NCI-H1105 (cell line): Measurements from ENCODE around the gene LUC7L.
"Not testable (repeated sequence)": the region's sequence is repeated elsewhere in the genome, so short reads cannot be mapped to it uniquely, and the experiment has no call there.

Experiments
- DNase-seq: peaks from one replicate; lab custom pipeline; 2025; lab: John Stamatoyannopoulos, UW

Gene LUC7L, protein sequence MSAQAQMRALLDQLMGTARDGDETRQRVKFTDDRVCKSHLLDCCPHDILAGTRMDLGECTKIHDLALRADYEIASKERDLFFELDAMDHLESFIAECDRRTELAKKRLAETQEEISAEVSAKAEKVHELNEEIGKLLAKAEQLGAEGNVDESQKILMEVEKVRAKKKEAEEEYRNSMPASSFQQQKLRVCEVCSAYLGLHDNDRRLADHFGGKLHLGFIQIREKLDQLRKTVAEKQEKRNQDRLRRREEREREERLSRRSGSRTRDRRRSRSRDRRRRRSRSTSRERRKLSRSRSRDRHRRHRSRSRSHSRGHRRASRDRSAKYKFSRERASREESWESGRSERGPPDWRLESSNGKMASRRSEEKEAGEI

DNA sequence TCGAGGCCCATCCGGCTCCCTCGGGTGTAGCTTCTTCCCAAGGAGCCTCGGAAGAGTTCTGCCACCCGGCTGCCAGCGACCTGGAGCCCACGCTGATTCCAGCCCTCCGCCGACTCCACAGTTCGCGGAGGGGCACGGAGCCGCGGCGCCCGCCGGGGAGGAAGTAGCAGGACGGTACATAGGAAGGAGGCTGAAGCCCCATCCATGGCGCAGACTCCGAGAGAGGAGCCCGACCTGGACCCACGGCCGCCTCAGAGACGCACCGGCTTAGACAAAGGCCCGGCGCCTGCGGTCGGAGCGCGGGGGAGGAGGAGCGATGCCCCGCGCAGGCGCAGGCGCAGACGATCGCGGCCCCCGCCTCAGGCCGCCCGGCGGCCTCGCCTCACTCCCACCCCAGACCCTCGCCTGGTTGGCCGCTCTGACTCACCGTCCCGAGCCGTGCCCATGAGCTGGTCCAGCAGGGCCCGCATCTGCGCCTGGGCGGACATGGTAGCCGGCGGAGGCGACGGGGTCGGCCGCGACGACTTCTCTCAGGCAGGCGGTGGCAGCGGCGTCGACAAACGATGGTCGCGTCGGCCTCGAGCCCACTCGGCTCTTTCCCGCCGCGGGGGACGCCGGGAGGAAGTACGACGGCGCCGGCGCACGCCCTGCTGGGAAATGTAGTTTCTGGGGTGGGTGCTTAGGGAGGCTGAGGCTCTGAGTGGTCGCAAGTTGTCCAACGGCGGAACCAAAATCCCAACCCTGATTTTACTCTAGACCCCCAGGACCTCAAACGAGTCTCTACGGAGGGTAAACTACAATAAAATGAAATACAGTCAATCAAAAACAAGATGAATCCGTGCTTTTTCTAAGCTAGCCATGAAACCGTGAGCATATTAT lies at the start of gene LUC7L:
TSS of gene LUC7L (minus strand) at position 598 of the 879 bp plus-strand sequence. CDS start at position 488, 110 bp downstream.
- DNase-seq: peak; percentile 55

DNA sequence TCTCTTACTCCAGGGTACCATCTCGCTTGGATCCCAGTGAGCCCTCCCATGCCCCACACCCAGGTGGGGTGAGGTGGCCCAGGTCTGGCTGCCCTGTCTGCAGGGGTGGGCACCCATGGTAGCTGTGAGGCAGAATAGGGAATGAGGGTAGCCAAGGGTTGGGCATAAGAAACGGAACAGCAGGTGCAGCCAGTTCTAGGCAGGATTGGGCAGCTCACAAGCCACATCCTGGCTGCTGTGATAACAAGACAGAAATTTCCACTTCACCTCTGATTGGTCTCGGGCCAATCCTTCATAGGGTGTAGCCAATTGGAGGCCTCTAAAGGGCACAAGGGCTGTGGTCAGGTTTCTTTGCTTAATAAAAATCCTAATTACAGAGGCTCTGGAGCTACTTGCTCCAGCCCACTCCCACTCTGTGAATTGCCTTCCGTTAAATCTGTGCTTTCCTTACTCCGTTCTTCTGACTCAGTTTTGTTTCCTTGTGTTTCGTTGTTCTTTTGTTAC lies 49.7 kb upstream of the LUC7L start:
- peak; percentile 41 for DNase-seq

DNA sequence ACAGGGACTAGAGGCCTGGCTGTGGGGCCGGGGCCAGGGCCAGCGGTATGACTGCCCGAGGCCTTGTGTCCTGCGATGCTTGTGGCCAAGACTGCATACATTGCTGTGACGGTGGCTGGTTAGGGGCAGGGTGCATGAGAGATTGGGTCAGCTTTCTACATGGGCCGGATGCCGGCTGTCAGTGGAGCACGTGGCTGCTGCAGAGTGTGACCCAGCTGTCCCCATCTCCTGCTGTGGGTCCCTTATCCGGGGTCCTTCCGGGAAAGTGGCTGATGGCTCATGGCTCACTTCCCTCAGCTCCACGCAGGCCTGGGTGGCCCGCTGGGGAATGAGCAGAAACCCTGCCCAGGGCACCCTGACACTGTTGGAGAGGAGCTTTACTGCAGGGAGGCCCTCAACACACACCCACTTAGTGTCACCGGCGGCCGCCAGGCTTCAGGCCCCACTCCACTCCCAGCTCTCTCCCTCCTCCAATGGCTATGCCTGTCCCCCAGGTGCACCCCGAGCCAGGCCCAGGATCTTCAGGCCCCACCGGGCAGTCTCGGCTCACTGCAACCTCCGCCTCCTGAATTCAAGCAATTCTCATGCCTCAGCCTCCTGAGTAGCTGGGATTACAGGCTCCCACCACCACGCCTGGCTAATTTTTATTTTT lies 47.3 kb upstream of the LUC7L start:
- no peak for DNase-seq

DNA sequence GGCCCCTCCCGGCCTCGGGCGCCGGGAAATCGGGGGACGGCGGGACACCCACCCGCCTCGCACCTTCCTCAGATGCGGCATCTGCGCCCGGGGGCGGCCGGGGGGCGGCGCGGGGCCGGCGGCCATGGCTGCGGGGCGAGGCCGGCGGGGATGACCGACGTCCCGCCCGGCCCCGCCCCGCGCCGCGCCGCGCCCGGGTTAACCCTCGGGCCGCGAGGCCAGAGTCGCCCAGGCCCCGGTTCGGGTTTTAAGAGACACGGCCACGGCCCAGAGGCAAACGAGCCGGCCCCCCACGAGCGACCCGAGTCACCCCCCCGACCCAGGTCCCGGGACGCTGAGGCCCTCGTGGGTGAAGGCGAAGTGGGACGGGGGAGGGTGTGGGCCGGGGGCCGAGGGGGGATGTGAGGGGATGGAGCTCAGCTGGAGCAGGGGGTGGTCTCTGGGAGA lies 46.6 kb upstream of the LUC7L start, which contains the start of gene RGS11:
TSS of gene RGS11 (minus strand) at position 159 of the 447 bp plus-strand sequence. CDS start at position 126, 33 bp downstream.
- DNase-seq: no peak

DNA sequence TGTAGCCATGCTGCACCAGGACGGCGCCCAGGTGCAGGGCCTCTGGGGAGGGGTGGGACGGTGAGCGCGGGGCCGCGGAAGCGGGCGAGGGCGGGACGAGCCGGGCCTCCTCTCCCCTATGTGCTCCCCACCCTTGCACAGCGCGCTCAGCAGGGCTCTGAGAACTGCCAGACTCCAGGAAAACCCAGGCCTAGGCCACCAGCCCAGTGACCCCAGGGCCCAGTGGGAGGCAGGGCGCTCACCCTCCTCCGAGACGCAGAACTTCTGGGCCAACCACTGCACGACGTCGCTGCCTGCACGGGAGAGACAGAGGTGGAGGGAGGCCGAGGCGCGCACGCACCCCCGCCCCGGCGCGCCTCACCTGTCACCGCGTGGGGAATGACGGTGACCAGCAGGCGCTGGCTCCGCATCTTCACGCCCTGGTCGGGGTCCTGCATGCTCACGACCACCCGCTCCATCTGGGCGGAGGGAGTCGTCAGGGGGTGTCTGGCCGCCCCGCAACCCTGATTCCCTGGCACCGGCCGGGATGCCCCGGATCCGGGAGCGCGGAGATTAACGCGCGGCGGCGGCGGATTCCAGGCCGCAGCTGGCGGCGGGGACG lies 45.9 kb upstream of the LUC7L start:
- DNase-seq: no peak

DNA sequence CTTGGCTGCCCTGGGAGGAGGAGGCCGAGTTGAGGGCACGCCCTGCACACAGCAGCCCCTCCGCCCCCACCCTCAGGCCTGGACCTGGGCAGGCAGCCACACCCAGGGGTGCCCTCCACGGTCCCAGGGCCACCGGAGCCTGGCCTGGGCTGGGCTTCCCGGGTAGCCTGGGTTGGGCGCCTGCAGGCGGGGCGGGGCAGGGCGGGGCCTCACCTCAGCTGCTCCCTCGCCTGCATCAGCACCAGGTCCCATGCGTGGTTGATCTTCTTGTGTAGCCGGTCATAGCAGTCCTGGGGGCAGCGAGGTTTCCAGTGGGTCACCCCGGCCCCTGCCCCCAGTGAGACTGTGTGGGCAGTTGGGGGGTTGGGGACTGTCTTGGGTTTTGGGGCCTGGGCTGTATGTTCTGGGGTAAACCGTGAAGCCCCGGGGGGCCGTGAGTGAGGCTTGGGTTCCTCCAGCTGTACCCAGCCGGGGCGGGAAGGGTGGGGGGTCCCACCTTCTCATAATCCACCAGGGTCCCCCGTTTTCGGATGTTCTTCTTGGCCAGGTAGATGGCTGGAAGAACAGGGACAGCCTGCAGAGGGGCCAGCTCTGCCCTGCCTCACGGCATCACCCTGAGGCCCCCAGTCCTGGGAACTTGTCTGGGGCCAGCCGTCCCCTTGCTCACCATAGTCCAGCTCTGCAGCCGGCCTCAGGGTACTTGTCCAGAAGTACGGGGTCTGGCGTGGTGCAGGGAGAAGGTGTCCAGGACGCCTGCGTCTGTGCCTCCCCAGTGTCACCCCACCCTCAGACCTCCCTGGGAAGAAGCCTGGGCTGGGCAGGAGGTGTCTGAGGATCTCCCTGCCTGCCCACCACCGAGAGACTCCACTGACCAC lies 44.5 kb upstream of the LUC7L start:
- DNase-seq: no peak

DNA sequence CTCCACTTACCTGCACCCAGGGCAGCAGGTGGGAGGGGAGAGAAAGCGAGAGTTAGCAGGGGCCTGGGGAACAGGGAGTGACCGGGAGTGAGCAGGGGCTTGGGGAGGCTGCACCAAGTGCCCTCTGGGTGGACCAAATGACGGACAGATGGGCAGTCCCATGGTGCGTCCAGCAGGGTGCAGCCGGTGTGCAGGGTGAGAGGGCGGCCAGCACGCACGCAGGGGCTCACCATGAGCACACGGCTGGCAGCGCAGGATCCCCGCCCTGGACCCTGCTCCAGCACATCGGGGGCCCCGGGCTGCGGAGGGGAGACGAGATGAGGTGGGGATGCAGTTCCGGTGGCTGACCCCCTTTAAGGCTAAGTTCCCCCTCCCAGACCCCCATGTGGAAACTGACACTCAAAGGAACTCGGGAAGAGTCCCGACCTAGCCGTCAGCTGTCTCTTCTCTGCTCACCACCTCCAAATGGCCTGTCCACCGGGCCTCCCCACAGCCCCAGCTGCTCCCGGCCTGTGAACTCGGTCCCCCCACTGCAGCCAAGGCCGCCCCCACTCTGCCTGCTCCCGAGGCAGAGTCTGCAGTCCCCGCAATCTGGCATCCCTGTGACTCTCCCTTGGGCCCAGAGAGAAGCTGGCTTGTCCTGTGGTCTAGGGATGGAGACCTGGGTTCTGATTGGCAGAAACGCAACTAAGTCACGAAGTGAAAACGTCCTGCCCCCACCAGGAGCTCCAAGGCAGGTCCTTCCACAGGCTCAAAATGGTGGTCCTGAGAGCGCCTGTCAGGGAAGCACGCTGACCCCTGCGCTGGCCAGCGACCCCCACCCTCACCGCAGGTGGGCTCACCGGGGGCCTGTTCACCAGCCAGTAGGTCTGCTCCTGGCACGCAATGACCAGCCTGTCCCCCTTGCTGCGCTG lies 43.6 kb upstream of the LUC7L start:
- DNase-seq: no peak

DNA sequence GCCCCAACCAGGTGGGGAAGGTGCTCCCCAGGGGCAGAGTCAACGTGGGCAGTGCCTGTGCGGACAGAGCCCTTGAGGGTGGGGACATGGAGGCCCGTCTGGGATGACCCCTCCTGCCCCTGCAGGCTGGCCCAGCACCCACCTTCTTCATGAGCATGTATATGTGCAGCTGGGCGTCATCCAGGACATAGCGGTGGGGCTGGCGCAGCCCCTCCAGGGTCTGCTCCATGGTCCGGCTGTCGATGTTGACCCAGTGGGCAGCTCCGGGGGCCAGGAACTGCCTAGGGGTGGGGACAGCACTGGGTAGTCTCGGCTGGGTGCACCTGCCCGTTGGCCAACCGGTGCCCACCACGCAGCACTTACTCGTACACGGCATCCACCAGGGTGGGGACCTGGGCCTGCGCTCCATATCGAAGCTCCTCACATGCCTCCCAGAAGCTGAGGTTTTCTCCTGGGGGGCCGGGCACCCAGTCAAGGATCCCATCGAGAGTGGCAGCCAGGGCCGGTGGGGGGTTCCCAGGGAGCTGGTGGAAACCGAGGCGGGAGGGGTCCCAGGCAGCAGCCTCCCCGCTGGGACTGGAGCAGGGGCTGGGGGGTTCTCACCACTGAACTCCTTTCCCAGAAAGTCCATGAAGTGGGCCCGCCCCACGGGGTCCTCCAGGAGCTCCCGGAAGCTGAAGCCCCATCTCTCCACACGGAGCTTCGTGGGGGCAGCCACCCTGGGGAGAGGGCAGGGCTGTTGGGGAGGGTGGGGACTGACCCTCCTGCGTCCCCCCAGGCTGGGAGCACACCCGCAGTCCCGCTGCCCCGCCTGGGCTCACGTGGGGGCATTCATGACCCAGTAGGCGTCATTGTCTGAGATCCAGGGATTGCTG lies 41.4 kb upstream of the LUC7L start:
- no peak for DNase-seq

DNA sequence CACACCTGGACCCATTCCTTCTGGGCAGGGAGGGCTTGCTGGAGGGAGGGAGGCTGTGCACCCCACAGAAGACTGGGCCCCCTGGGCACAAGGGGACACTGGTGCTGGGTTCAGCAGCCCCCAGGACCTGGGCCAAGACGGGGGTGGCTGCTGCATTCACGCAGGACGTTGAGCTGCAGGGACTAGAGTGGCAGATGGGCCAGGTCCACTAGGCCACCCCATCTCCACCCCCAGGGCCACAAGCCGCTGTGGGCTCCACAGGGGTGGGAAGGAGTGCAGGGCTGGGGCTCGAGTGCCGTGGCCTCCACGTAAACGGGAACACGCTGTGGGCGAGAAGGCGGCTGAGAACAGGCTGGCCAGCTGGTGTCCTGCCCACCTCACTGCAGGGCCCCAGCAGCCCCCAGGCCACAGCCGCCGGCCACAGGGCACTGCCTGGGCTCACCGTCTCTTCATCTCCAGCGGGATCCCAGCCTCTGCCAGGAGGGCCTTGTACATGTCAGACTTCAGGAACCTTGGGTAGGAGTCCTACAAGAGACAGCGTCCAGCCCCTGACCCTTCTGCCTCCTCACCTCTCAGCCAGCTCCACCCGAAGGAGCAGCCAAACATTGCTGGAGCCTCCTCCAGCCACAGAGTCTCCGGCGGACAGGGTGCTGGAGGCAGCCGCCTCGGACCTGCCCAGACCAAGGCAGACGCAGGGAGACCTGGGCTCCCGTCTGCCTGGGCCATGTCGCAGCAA lies 40.0 kb upstream of the LUC7L start:
- no peak for DNase-seq

DNA sequence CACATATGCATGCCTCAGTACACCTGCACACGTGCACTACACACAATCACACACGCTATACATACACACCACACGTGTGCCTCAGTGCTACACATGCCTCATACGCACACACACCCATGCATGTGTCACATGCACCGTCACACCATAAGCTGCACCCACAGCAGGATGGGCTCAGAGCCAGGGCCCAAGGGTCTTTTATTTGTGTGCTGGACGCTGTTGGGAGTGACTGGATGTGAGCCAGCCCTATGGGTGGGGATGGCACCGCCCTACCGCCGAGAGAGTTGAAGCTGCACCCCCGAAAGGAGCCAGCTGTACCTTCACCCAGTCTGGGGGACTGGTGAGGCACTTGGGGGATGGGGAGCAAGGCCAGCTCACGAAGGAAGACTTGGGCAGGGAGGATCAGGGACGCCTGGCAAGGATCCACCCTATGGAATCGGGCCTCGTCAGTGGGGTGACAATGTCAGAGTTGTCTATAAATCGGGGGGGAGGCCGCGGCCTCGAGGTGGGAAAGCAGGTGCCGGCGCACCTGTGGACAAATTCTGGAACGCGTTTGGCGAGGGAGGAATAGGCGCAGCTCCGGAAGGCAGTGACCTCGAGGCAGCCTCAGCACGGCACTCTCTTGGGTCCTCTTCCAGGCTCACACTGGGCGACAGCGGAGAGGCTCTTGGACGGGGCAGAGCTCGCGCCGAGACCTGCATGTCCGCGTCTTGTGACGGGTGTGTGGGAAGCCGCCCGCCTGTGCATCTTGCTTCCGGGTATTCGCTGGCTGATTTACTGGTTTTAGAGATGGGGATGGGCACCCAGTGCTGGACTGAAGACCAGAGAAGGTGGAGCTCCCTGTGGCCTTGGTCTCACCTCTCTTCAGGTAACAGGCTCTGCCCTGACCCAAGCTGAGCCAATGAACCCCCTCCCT lies 39.1 kb upstream of the LUC7L start:
- DNase-seq: no peak

DNA sequence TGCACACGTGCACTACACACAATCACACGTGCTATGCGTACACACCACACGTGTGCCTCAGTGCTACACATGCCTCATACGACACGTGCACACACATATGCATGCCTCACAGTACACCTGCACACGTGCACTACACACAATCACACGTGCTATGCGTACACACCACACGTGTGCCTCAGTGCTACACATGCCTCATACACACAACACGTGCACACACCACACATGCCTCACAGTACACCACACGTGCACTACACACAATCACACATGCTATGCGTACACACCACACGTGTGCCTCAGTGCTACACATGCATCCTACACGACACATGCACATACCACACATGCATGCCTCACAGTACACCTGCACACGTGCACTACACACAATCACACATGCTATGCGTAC lies 38.3 kb upstream of the LUC7L start:
- DNase-seq: not testable (repeated sequence)

DNA sequence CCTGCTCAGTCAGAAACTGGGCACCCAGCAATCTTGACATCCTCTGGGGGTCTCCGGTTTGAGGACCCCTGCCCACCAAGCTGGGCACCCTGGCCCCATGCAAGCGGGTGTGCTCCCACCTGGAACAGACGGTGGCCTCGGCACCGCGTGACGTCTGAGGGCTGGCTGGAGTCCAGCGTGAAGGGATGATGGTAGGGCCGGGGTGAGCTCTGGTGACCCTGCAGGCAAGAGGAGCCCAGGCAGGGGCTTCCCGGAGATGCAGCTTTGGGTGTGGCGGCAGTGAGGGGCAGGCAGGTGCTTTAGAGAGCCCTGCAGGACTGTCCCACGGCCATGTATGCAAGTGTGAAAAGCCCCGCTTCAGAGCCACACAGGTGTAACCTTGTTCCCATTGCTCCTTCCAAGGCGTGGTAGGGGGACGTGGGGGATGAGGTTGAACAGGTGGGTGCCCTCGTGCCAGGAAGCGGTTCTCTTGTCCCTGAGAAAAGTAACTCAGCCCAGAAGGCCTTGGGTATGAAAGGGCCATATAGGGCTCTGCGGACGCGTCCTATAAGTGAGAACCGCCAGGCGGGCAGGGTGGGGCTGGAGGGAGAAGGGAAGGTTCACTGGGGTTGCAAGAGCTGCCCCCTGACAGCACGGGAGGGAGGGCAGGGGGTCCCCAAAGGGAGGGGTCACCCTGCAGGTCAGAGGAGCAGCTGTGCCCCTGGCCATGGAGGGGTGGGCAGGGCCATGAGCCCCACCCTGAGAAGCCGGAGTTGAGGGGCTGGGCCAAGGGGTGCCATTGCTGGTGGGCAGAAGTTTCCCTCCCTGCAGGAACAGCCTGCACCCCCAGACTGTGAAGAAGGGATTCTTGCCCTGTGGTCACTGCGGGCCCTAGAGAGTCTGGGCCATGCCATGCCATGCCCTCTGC lies 37.3 kb upstream of the LUC7L start:
- DNase-seq: no peak

DNA sequence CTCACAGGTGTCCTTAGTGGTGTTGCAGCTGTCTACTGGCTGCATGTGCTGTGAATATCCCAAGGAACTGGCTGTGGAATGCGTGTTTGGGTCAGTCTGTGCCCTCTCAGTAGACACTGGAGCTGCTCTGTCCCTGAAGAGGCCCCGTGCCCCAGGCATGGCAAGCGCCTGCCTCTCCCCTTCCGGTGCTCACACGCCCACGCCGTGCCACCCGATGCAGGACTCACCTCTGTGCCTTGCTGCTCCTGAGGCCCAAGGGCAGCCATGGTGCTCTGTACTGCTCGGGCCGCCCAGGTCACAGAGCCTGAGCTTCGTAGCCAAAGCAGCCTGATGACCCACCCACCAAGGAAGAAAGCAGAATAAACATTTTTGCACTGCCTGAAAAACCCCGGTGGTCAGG lies 36.5 kb upstream of the LUC7L start:
- no peak for DNase-seq

DNA sequence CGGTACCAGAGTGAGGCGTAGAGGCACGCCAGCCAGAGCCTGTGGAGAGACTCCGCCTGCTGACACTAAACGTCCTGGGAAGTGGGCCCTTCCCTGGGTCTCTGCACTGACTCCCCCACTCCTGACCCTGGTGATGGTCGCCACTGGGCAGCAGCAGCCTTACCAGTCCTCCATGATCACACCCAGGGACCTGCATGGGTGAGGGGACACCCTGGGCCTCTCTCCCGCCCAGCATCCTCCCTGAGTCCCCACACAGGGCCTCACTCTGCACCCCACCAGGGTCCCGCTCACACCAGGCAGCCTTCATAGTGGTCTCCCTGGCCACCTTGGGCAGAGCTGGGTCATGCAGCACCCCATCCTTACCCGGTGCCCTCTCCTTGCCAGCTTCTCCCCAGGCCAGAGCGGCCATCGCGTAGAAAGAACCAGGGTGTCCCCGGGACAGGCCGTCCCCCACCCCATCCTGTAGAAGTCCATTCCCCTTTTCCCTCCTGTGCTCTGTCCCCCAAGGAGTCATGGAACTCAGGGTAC lies 35.8 kb upstream of the LUC7L start:
- DNase-seq: no peak

DNA sequence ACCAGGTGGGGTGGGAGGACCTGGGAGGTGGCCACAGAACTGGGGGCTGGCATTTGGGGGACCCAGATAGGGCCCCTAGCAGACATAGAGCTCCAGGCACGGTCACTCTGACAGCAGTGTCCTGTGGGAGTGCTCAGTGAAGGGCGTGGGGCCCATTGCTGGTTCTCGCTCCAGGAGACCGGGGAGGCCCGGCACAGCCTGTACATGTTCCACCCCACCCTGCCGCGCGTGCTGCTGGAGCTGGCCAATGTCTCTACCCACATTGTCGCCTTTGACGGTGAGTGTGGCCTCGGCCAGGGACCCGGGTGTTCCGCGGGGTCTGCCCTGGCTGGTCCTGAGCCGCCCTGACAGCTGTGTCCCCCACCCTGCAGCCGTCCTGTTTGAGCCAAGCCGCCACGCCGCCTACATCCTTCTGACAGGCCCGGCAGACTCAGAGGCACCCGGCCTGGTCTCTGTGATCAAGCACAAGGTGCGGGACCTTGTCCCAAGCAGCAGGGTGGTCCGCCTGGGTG lies 35.2 kb upstream of the LUC7L start:
- DNase-seq: no peak
